ENCODE data around the gene ARHGAP33.

The ARHGAP33 gene

DNA sequence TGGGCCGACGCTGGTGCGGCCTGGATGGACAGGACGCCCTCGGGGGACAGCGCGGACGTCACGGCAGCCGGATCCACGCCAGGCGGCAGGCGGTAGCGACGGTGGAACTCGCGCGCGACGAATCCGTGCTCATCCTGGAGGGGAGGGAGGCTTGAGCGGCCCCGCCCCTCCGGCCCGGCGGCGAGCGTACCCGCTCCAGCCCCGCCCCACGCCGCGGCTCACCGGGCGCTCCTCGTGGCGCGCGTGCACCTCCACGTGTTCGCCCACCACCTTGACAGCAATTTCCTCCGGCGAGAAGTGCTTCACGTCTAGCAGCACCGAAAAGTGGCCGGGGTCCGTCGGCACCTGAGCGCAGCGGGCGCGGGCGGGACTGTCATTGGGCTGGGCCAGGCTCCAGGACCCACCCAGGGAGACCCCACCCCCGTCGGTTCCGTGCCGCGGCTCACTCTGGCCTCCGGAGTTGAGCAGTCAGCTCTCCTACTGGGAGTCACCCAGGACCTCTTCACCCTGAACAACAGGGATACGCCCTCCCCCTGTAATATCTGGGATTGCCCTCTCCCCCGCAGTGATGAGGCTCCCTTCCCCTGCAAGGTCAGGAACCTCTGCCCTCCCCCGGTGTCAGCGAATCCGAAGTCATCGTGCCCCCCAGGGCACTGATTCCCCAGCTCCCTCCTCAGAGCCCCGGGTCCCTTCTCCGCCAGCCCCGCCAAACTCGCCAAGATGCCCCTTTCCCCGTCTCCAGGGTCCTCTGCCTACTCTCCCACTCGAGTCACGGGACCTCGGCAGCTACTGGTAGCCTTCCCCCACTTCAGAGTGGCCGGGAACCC lies 19.6 kb upstream of the ARHGAP33 start:
- peaks cover 3% of the 10 kb centered on the region for H4K20me1 ChIP-seq (ENCODE audit: insufficient read depth, low read length)
- no peak for TF ChIP-seq EZH2phosphoT487 (IDR thresholded peaks at IDR 0.05; ENCODE audit: low read depth)
- TF ChIP-seq, protein P1, sequence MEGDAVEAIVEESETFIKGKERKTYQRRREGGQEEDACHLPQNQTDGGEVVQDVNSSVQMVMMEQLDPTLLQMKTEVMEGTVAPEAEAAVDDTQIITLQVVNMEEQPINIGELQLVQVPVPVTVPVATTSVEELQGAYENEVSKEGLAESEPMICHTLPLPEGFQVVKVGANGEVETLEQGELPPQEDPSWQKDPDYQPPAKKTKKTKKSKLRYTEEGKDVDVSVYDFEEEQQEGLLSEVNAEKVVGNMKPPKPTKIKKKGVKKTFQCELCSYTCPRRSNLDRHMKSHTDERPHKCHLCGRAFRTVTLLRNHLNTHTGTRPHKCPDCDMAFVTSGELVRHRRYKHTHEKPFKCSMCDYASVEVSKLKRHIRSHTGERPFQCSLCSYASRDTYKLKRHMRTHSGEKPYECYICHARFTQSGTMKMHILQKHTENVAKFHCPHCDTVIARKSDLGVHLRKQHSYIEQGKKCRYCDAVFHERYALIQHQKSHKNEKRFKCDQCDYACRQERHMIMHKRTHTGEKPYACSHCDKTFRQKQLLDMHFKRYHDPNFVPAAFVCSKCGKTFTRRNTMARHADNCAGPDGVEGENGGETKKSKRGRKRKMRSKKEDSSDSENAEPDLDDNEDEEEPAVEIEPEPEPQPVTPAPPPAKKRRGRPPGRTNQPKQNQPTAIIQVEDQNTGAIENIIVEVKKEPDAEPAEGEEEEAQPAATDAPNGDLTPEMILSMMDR (IDR thresholded peaks at IDR 0.05; ENCODE audit: low read depth, low read length): no peak
- H3K27ac ChIP-seq (ENCODE audit: low read length): no peak overlapping the region
- no peaks in the 10 kb centered on the region for H3K27me3 ChIP-seq (ENCODE audit: low read depth, low read length)
- H3K4me1 ChIP-seq (ENCODE audit: low read length): peaks cover 13% of the 10 kb centered on the region
- no peaks in the 10 kb centered on the region for H3K9me3 ChIP-seq (ENCODE audit: insufficient read depth, low read length)
- no peak overlapping the region for H2AFZ ChIP-seq (ENCODE audit: low read depth, low read length)
- peaks cover 7% of the 10 kb centered on the region for H3K36me3 ChIP-seq (replicated peaks; ENCODE audit: low read depth, low read length)
- peaks cover 18% of the 10 kb centered on the region for H3K79me2 ChIP-seq (ENCODE audit: low read length)
- no peak overlapping the region for H3K4me3 ChIP-seq (ENCODE audit: low read length)
- no peak overlapping the region for H3K4me2 ChIP-seq (ENCODE audit: low read length)
- H3K9ac ChIP-seq (ENCODE audit: low read length): no peak overlapping the region

GRCh38 chr19:35756377-35757230 lies 18.8 kb upstream of the ARHGAP33 start, which contains the start of gene HSPB6:
TSS of gene HSPB6 (minus strand) at chr19:35757029. CDS start at chr19:35757008, 21 bp downstream.
- H3K9me3 ChIP-seq (ENCODE audit: insufficient read depth, low read length): no peaks in the 10 kb centered on the region
- peak within 1 kb of the TSS; percentile 79 for H3K4me3 ChIP-seq (ENCODE audit: low read length)
- H4K20me1 ChIP-seq (ENCODE audit: insufficient read depth, low read length): peaks cover 3% of the 10 kb centered on the region
- peak within 1 kb of the TSS; percentile 70 for H3K9ac ChIP-seq (ENCODE audit: low read length)
- no peak within 1 kb of the TSS for H2AFZ ChIP-seq (ENCODE audit: low read depth, low read length)
- H3K27me3 ChIP-seq (ENCODE audit: low read depth, low read length): no peaks in the 10 kb centered on the region
- H3K27ac ChIP-seq (ENCODE audit: low read length): peak within 1 kb of the TSS; percentile 48
- peaks cover 18% of the 10 kb centered on the region for H3K79me2 ChIP-seq (ENCODE audit: low read length)
- peaks cover 12% of the 10 kb centered on the region for H3K36me3 ChIP-seq (replicated peaks; ENCODE audit: low read depth, low read length)
- no peak for TF ChIP-seq EZH2phosphoT487 (IDR thresholded peaks at IDR 0.05; ENCODE audit: low read depth)
- TF ChIP-seq, protein P1 (IDR thresholded peaks at IDR 0.05; ENCODE audit: low read depth, low read length): no peak
- H3K4me1 ChIP-seq (ENCODE audit: low read length): peaks cover 13% of the 10 kb centered on the region
- H3K4me2 ChIP-seq (ENCODE audit: low read length): peak within 1 kb of the TSS; percentile 81

DNA sequence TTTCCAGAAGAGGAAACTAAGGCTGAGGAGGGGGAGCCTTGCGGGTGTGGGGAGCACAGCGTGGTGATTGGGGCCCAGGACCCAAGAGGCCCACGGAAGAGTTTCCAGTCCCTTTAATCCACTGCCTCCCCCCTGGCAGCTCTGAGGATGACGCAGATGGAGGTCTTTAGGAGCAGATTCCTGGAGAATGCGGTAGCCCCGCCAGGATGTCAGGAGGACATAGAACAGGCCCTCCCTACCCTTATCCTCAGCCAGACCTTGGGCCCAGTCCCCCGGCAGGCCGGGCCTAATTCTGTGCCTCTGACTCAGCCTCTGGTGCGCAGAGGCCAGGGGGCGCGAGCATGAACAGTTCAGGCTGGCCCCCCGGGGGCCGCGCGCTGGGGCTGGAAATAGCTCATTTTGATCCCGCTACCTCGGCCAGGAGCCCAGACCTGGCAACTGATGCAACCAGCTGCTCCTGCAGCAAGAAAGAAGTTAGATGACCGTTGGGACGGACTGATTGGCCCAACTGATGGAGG lies 18.1 kb upstream of the ARHGAP33 start:
- peaks cover 3% of the 10 kb centered on the region for H4K20me1 ChIP-seq (ENCODE audit: insufficient read depth, low read length)
- peak overlapping the region; percentile 48 for H3K27ac ChIP-seq (ENCODE audit: low read length)
- peak overlapping the region; percentile 70 for H3K9ac ChIP-seq (ENCODE audit: low read length)
- TF ChIP-seq EZH2phosphoT487 (IDR thresholded peaks at IDR 0.05; ENCODE audit: low read depth): no peak
- TF ChIP-seq, protein P1 (IDR thresholded peaks at IDR 0.05; ENCODE audit: low read depth, low read length): no peak
- no peak overlapping the region for H2AFZ ChIP-seq (ENCODE audit: low read depth, low read length)
- H3K27me3 ChIP-seq (ENCODE audit: low read depth, low read length): no peaks in the 10 kb centered on the region
- H3K36me3 ChIP-seq (replicated peaks; ENCODE audit: low read depth, low read length): peaks cover 17% of the 10 kb centered on the region
- peak overlapping the region; percentile 81 for H3K4me2 ChIP-seq (ENCODE audit: low read length)
- H3K4me3 ChIP-seq (ENCODE audit: low read length): peak overlapping the region; percentile 79
- H3K4me1 ChIP-seq (ENCODE audit: low read length): peaks cover 13% of the 10 kb centered on the region
- H3K9me3 ChIP-seq (ENCODE audit: insufficient read depth, low read length): no peaks in the 10 kb centered on the region
- peaks cover 18% of the 10 kb centered on the region for H3K79me2 ChIP-seq (ENCODE audit: low read length)

Measured in OCI-LY3 (cell line).